NCI-H345 treated with DMSO at 0.1 percent for 48 hours (cell line): Measurements from ENCODE around the gene LPCAT3.

Experiments
- DNase-seq: peaks from one replicate; lab custom pipeline; 2025; ENCODE audit not compliant: unreplicated experiment; lab: John Stamatoyannopoulos, UW

LPCAT3 gene

GRCh38 chr12:6941267-6941666 is 77.0 kb downstream of the LPCAT3 start:
- DNase-seq = no peak

GRCh38 chr12:6939191-6939540 is 79.1 kb downstream of the LPCAT3 start:
- no peak for DNase-seq

GRCh38 chr12:6938353-6939190 is 79.7 kb downstream of the LPCAT3 start:
- DNase-seq = no peak

DNA sequence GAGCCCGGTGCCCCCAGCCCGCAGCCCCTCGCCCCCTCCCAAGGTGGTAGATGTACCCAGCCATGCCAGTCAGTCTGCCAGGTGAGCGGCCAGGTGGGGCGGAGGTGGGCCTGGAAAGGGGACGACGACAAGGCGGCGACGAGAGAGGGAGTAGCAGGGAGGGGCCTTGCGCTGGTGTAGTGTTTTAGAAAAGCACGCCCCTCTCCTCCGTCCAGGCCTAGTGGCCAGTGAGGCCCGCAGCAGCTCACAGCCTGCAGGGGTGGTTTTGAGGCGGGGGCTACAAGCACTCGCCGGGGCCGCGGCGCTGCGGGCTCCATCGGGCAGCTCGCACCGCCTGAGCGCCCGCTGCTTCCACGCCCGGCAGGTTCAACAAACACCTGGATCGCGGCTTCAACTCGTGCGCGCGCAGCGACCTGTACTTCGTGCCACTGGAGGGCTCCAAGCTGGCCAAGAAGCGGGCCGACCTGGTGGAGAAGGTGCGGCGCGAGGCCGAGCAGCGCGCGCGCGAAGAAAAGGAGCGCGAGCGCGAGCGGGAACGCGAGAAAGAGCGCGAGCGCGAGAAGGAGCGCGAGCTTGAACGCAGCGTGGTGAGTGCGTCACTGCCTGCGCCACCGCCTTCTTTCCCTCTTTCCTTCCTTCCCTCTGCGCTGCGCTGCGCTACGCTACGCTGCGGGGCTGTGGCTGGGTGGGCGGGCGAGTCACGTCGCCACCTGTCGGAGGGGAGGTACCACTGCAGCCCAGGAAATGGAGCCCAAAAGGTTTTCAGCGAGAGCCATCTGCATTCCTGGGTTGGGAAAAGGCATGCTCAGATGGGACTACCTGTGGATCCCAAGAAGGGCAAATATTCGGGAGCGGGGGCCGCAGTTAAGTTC is 80.6 kb downstream of the LPCAT3 start:
- peak; percentile 91 for DNase-seq

GRCh38 chr12:6936636-6937480 is 81.4 kb downstream of the LPCAT3 start:
- no peak for DNase-seq

DNA sequence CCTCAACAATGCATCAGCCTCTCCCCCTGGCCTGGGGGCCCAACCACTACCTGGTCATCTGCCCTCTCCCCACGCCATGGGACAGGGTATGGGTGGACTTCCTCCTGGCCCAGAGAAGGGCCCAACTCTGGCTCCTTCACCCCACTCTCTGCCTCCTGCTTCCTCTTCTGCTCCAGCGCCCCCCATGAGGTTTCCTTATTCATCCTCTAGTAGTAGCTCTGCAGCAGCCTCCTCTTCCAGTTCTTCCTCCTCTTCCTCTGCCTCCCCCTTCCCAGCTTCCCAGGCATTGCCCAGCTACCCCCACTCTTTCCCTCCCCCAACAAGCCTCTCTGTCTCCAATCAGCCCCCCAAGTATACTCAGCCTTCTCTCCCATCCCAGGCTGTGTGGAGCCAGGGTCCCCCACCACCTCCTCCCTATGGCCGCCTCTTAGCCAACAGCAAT is 82.1 kb downstream of the LPCAT3 start:
- no peak for DNase-seq

DNA sequence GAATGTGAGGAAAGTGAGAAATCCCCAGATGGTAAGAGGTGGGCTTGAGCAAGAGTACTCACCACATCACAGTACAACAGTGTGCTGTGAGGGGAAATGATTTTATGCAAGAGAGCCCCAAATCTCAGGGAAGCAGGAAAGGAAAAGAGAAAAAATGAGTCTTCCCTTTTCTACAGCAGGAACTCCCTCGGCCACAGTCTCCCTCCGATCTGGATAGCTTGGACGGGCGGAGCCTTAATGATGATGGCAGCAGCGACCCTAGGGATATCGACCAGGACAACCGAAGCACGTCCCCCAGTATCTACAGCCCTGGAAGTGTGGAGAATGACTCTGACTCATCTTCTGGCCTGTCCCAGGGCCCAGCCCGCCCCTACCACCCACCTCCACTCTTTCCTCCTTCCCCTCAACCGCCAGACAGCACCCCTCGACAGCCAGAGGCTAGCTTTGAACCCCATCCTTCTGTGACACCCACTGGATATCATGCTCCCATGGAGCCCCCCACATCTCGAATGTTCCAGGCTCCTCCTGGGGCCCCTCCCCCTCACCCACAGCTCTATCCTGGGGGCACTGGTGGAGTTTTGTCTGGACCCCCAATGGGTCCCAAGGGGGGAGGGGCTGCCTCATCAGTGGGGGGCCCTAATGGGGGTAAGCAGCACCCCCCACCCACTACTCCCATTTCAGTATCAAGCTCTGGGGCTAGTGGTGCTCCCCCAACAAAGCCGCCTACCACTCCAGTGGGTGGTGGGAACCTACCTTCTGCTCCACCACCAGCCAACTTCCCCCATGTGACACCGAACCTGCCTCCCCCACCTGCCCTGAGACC is 82.7 kb downstream of the LPCAT3 start:
- DNase-seq = no peak

DNA sequence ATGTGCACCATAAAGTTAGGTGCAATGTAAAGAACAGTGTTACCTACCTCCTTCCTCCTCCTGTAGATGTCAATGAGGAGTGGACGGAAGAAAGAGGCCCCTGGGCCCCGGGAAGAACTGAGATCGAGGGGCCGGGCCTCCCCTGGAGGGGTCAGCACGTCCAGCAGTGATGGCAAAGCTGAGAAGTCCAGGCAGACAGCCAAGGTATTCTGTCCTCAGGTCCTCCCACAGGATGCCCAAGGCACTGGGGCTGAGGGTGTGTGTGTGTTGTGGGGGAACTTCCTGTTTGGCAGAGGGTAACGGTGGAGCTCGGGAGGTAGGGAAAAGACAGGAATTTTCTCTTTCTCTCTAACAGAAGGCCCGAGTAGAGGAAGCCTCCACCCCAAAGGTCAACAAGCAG is 84.2 kb downstream of the LPCAT3 start:
- DNase-seq = no peak

GRCh38 chr12:6932766-6933165 is 85.5 kb downstream of the LPCAT3 start:
- DNase-seq = no peak

DNA sequence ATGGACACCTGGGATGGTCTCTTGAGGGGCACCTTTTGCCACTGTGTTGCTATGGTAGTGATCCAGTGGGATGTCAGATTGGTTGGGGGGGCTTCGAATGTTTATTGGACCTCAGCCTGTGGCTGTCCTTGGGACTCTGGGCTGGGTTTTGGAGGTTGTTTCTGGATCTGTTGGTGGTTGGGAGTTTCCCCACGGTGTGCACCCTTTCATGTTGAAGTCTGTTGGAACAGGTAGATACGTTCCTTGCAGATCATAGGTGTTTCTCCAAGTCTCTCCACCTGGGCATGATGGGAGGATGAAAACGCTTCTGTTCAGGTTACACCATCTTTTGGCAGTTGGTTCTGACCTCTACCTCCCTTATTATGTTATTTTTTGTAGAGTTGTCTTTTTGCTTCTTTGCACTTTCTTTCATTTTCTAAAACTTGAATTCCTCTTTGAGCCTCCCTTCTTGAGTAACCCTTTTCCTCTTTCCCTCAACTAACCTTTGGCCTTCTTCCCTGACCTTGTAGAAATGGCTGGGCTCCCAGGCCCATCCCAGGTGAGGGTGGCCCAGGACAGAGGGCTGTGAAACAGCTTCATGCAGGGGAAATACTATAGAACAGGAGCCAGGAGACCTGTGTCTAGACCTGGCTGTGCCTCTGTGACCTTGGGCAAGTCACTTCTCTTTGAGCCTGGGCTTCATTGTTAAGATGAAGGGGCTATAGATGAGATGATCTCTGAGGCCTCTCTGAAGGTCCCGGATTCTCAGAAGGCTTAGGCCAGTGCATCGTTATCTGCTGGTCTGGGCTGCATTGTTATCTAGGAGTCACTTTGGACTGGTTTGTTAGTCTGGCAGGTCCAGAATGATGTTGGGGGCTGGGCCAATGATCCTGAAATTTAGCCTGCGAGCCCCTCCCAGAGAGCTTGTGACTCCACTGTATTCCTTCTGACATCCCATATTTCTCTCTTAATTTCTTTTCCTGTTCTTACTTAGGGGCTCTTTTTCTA is 88.5 kb downstream of the LPCAT3 start:
- DNase-seq = no peak

DNA sequence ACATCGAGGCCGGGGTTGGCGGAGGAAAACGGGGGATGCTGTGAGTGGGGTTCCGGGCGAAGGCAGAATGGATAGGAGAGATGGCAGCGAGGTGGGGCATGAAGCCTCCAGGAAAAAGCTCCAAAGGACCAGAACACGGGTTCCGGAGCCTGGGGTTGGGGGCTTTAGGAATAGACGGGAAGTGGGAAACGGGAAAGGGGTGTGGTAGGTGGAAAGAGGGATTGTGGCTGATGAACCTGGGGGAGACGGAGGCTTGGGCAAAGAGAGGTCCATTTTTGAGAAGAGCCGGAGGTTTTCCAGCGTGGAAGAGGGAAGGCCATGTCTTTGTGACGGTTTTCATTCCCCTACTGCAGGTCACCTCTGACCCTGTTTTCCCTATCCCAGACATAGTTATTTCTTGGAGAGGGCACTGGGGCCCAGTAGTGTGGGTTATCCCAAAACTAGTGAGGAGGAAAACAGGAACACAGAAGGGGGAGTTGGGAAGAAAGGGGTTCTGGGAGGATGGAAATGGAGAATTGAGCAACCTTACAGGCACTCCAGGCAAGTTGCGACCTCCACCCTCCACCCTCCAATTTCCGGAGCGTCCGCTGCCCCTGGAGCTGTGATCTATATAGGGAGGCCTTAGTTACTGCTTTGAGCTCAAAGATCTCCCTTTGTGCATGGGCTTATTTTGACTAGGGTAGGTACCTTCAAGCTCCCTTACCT is 89.4 kb downstream of the LPCAT3 start:
- no peak for DNase-seq

DNA sequence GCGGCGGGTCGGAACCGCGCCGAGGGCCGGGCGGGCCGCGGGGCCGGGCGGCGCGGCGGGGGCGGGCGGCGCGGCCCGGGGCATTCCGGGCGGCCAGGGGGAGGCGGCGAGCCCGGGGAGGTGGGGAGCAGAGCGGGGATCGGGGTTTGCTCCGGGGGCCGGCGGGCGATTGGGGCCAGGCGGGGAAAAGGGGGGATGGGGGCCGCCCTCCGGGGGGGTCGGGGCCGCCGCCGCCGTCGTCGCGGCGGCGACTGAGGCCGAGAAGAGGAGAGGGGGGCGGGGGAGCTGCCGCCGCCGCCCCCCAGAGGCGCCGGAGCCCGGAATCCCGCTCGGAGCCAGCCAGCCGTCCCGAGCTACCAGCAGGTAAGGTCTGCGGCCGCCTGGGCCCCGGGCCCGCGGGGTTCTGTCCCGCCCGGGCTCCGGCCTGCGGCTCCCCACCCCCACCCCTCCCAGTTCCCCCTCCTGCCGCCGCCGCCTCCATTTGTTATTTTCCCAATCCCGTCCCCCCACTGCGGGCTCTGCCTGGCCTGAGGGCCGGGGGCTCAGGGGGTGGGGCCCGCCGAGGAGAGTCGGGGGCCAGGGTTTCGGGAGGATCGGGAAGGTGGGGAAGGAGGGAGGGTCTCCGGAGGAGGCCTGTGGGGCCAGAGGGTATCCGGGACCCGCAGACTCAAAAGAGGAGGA is 90.1 kb downstream of the LPCAT3 start:
- DNase-seq = no peak

GRCh38 chr12:6927379-6928021 is 90.8 kb downstream of the LPCAT3 start, which contains the start of gene ATN1:
ATN1 (plus strand) TSS chr12:6927959; CDS start chr12:6934002, 6,043 bp downstream.
- DNase-seq = no peak
